HG03159 (cell line): ENCODE data around the gene MAPK1.
A peak's percentile ranks its signal among the peaks of the same experiment; 100 is the strongest.
"Not testable (repeated sequence)": the region's sequence is repeated elsewhere in the genome, so short reads cannot be mapped to it uniquely, and the experiment has no call there.

Experiments
- ATAC-seq: cut with Tn5 transposase; IDR thresholded peaks from one replicate; pipeline ENCODE4 v1.9.1; 2021; ENCODE audit warnings: mild to moderate bottlenecking, moderate library complexity; ENCODE audit not compliant: unreplicated experiment

MAPK1 gene

DNA sequence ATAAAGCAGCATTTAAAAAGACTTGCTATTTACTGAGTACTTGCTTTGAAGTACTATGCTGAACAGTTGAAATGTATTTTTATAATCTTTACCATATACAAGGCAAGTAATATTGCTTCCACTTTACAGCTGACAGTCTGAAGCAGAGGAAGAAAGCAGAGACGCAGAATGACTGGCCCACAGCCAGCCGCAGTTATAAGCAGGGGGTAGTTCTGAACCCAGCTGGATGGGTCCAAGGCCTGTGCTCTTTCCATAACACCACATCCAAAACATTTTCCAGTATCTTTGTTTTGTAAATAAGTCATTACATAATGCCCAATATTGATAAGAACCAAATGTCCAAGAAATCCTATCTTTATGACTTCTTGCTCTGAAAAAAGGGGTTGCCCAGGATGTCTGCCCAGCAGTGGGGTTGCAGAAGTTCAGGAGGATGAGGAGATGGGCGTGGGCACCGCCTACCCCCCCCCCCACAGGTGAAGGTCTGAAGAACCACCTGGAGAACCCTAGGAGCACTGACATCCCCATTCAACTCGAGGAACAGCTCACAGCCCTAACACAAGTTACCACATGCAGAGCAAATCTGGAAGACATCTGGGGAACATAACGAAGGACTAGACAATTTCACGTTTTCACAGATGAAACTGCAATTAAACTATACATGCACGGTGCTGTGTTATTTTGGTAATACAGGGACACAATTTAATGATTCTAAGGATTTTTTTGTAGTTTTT is 107.6 kb downstream of the MAPK1 start:
- ATAC-seq: no peak

DNA sequence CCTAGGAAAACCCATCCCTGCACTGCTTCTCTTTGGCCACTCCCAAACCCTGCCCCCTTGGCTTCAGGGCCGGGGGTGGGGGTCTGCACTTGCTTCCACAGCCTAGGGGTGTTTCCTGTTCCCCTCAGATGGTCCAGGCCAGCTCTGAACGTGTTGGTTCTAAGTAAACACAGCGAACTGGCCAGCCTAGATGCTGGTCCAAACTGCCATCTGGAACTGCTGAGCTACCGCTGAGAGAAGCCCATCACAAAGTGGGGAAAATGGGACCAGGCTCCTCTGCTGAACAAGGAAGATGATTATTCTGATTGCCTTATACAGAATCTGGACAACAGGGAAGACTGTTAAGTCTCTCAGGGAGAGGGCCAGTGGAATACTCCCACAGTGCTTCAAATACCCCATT is 108.4 kb downstream of the MAPK1 start:
- ATAC-seq: no peak

DNA sequence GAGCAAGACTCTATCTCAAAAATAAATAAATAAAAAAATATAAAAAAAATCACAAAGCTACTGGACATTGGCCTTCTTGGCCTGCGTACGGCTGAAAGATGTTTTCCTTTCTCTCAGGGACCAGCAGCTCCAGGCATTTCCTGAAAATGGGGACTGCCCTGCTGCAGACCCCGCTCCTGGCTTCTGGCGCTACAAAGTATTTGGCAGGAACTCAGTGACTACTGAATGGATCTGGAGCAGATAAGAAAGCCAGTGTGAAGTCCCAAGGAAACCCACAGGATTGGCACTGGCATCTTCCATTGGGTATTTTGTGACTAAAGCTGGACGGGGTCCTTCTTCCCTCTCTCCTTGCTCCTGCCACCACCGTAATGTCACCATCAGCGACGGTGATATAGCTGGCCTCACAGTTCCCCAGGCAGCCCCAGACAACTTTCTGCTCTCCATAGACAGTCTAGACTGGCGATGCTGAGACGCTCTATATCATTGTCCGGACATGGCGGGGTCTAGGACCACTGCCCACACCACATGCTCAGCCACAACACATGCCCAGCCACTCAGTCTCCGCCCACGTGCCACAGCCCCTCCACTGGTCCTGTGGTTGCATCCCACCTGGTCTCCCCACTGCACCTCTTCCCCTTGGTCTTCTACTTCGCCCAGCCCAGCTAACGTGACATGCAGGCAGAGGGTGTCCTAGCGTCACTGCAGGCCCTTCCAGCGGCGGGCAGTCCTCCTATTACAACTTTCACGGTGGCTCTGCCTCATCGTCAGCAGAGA is 109.2 kb downstream of the MAPK1 start:
- no peak for ATAC-seq

DNA sequence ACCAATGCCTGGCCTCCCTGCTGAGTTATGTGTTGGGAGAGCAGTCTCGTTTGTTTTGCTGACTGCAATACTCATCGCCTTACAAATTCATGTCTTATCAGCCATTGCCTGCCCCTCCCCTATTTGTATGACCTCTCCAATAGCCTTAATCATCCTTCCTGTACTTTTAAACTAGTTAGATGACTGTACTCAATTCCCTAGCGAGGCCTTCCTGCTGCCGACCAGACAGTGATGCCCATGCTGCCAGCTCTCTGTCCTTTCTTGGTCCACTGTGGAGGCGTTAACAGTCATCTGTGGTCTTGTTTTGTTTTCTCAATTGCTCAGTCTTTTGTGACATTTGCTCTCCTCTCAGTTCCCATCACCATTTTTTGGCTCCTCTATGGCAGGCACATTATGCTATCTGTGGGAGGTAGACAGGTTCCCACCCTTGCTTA is 111.6 kb downstream of the MAPK1 start:
- ATAC-seq: no peak

DNA sequence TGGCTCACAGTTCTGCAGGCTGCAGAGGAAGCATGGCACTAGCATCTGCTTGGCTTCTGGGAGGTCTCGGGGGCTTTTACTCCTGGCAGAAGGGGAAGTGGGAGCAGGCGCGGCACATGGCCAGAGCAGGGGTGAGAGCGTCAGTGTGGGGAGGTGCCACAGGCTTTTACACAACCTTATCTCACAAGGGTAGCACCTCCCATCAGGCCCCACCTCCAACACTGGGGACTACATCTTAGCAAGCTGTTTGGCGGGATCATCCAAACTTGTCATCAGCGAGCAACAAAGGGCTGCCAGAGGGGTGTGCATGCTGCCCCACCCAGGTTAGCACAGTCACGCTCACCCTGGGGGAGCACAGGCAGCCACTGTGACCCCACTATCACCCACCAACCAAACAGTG is 112.9 kb downstream of the MAPK1 start:
- no peak for ATAC-seq

DNA sequence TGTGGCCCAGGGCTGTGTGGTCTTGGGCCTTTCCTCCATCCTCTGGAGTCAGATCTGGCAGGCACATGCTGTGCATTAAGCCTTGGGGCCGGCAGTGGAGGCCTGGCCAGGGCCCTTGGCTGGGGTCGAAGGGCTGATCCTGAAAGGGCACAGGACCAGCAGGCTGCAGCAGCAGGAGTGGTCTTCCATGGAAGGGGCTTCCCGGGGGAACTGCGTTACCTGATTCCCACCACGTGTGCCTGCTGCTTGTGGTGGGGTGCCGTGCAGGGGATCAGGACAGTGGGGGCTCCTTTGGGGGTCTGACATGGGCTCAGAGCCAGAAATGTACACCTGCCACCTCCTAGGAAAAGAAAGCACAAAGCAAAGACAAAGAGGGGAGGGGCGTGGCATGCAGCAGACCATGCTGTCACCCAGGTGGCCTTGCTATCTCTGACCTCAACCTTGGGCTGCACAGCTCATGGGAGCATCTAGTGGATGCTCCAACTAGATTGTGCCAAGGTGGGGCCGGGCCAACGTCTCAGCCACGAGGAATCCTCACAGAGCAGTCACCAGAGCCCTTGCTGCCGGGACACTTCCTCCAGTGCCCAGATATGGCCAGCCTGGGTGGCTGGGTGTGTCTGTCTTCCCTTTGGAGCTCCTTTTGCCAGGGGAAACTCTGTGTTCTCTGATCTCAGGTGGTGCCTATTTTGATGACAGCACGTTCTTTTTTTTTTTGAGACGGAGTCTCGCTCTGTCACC is 113.9 kb downstream of the MAPK1 start:
- ATAC-seq: no peak

DNA sequence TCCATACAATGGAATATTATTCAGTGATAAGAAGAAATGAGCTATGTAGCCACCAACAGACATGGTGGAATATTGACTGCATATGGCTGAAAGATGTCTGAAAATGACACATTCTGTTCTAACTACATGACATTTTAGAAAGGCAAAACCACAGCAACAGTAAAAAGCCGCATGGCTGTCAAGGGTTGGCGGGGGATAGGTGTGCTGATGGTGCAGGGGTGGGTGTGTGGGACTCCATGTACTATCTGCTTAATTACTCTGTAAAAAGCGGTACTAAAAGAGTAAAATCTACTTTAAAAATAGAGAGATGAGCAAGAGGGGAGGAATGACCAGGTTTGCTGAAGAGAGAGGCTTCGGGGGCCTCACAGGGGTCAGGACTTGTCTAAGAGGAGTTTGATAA is 115.2 kb downstream of the MAPK1 start:
- no peak for ATAC-seq

DNA sequence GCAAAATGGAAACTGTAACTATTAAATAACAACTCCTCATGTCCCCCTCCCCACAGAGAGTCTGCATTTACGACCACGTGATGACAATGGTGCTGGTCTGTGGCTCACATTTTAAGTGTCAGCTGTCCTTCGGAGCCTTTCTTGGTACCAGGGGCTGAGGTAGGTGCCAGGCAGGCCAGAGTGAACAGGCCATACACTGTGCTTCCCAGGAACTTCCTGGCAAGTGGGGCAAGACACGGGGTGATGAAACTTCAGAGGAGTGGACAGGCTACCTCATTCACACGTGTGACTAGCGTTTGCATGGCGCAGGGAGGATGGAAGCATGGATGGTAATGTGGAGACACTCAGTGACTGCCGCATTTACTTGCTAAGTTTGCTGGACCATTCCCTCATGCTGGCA is 121.5 kb downstream of the MAPK1 start:
- no peak for ATAC-seq

DNA sequence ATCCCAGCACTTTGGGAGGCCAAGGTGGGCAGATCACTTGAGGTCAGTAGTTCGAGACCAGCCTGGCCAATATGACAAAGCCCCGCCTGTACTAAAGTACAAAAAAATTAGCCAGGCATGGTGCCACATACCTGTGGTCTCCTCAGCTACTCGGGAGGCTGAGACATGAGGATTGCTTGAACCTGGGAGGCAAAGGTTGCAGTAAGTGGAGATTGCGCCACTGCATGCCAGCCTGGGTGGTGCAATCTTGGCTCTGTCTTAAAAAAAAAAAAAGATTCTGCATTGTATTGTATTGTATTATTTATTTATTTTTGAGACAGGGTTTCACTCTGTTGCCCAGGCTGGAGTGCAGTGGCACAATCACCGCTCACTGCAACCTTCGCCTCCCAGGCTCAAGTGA is 122.5 kb downstream of the MAPK1 start:
- ATAC-seq: not testable (repeated sequence)

DNA sequence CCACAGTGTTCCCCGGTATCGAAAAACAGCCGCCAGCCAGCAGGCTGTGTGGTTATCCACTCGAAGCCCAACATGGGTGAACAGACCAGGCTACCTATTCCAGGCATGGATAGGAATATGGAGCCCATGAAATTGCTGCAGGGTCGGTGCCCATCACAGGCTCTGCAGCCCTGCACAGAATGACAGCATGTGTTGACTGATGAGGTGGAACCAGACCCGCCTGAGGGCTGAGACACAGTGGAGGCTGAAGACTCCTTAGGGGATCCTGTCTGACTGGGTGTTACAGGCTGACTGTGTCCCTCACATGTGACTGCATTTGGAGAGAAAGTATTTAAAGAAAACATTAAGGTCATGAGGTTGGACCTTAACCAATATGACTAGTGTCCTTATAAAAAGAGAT is 125.7 kb downstream of the MAPK1 start:
- ATAC-seq: no peak

DNA sequence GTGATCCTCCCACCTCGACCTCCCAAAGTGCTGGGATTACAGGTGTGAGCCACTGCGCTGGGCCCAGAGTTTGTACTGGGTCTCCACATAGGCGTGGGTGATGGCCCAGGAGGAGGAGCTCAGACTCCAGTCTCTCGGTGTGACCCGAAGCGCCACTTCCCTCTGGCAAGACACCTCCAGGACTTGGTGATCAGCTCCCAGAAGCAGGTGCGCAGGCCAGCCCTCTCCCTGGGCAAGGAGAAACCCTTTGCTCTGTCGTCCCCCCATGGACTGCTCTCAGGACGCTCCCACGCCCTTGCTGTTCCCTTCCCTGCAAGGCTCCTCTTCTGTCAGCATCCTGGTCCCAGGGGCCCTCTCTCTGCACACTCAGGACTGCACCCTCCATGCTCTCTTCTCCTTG is 126.4 kb downstream of the MAPK1 start:
- no peak for ATAC-seq

DNA sequence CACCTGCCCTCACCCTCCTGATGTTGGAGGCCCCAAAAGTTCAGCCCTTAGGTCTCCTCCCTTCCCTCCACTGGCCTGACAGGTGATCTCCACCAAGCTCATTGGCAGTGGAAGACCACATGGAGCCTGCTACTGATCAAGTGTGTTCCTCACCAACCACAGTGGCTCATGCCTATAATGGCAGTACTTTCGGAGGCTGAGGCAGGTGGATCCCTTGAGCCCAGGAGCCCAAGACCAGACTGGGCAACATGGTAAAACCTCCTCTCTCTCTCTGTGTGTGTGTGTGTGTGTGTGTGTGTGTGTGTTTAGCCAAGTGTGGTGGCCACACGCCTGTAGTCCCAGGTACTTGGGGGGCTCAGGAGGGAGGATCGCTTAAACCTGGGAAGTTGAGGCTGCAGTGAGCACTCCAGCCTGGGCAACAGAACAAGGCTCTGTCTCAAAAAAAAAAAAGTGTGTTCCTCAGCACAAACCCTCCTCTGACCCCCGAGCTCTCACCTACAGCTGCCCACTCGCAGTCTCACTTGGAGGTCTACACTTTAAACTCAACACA is 127.5 kb downstream of the MAPK1 start:
- ATAC-seq: no peak

DNA sequence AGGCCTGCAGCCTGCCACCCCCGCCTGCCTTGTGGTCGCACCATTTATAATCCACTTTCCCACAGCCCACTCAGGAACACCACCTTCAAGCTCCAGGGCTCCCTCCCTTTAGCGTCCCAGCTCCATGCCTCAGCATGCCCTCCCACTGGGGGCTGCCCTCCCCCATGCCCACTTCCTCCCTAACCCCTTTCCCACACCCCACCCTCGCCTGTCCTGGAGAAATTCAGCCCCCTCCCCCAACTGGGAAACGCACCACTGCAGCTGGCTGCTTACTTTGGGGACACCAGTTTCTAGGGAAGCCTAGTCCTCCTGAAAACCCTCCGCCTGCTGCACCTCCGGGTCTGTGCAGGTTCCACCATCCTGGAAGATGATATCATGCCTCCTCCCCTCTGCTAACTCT is 128.5 kb downstream of the MAPK1 start:
- ATAC-seq: no peak

DNA sequence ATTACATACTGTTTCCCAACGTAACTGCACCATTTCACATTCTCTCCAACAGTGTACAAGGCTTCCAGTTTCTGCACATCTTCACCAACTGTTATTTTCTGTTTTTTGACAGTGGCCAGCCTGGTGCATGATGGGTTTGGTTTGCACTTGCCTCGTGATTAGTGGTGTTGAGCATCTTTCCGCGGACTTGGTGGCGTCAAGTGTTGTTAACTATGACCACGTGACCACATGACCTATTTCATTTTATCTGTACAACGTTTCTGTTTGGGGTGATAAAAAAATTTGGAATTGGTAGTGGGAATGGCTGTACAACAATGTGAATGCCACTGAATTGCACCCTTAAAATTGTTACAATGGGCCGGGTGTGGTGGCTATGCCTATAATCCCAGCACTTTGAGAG is 129.4 kb downstream of the MAPK1 start:
- no peak for ATAC-seq

DNA sequence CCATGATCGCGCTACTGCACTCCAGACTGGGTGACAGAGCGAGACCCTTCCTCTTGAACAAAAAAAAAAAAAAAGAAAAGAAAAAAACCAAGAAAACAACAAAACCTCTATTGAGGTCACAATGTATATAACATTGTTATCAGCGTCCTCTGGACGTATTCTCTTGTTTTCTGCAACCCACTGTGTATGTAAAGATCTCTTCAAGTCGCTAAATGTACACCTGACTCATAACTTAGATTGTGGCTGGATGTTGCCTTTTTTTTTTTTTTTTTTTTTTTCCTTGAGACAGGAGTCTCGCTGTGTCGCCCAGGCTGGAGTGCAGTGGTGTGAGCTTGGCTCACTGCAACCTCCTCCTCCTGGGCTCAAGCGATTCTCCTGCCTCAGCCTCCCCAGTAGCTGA is 130.5 kb downstream of the MAPK1 start:
- ATAC-seq: no peak

DNA sequence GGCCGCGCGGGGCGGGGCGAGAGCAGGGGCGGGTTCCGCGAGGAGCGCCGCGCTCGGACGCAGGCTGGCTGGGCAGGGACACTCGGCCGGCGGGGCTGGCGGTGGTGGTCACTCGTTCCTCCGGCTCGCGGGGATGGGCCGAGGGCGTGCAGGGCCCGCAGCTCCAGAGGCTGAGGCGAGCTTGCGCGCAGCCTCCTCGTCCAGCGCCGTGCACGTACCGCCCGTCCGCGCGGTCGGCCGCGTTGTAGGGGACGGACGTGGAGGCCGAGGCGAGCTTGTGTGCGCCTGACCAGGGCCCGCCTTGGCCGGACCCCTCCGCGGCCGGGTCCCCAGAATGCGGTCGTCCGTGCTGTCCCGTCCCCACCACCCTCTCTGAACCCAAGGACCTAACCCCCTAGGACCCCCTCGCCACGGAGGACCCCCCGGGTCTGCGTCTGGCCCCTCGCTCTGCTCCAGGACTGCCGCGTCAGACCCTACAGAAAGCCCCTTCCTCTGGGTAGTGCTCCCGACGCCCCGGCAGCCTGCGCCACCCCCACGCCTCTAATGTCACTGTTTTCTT is 131.3 kb downstream of the MAPK1 start:
- ATAC-seq: no peak

DNA sequence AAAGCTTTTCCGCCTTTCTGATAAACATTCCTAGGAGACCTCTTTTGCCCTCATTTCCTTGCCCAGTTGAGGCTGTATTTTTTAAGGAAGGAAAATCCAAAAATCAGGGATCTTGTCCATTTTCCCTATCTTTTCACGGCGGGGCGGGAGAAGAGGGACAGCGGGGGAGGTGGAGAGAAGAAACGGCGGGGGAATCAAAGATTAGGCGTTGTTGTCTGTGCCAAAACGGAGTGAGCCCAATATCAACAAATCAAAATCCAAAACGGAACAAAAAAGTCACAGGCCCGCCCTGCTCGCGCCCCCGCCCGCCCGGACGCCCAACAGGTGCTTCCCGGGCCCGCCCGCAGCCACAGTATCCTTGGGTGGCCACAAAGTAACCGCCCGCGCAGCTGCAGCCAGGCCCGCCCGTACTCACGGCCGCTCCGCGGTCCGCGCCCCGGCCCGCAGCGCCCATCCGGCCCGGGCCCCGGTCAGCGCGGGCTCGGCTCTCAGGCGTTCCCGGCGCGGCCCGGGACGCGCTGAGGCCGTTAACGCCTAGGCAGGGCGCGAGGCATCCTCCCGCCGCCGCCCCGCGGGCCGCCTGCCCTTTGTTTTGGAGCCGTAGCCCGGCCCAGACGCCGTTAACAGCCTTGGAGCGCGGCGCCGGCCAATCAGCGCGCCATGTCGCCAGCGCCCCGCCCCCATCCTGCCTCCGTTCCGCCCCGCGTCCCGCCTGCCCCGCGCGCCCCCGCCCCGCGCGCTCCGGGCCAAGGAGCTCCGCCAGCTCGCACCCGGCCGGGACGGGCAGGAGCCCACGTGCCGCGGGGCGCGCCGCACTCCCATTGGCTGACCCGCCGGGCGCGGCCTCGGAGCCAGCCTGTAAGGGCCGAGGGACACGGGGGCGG is 132.0 kb downstream of the MAPK1 start, which contains the start of gene YPEL1:
Gene YPEL1, minus strand, starts transcription at position 595 of the 884 bp plus-strand sequence. CDS start 25,050 bp downstream, outside the sequence.
- peak; percentile 81 for ATAC-seq

DNA sequence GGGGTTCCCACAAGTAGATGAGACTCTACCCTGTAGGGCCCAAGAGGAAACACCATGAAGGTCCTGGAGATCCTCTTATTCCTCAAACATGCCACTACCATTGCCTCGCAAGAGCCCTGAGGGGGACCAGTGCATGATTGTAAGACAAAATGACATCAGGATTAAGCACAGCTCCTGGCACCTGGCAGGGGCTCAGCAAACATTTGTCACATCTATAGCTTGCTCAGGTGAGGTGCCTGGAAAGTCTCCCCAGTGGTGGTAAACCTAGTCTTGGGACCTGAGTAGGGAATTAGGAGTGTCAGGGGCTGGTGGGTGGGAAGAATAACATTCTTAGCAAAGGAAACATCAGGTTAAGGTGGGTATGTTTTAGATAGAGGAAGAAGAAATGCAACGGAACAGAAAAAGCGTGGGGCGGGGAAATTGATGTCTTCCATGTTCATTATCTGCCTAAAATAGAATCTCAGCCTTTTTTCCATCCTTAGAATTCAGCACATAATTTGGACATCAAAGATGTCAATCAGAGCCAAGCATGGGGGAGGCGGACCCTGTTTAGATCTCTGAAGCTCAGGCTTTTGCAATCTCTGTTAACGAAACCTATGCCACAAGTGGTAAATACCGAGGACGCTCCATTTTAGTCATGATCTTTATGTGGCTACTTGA is 132.8 kb downstream of the MAPK1 start:
- no peak for ATAC-seq

DNA sequence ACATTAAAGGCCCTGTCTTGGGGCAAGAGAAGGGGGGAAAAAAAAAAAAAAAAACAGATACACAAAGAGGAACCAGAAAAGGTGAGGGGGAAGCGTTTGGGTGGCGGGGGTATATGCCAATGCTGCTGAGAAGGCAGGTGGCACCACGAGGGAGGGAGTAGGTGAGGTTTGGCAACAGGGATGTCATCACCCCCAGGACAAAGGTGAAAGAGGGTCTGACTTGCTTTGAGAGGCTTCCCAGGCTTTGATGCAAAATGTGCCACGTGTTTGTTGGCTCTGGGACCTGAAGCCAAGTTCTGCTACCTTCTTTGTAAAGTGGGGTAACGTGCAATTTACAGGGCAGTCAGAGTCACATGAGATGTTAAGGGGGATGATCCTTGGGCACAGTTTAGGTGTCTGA is 135.9 kb downstream of the MAPK1 start:
- ATAC-seq: no peak
